Natural killer cell (primary cell): ENCODE measurements around the gene TTC38. TPM values are rescaled to one million over a fixed set of nuclear protein-coding genes. Genes with fewer than 3 reads are reported as not detected.
A peak's percentile ranks its signal among the peaks of the same experiment; 100 is the strongest.

ENCODE experiments used
- ATAC-seq, 3 donors: fragments of 150-1000 bp in 2 of 3; fragments of 200-7000 bp in 1 of 3; cut with Tn5 transposase; 1 replicate in 1 of 3; 2 replicates in 2 of 3; pipeline ENCODE4 v1.10.0; 2021; ENCODE audit warnings: mild to moderate bottlenecking in 2 of 3, moderate library complexity in 2 of 3
- DNase-seq, 2 donors: peaks; one replicate each; pipeline versions ENCODE4 v3.0.0 to v3.0.0-alpha.2; 2013 to 2021; ENCODE audit warnings: mixed read lengths in 1 of 2
- H3K27ac ChIP-seq: one replicate; pipeline ENCODE4 v1.5.1; 2013; ENCODE audit warnings: mild to moderate bottlenecking, low read length
- H3K27me3 ChIP-seq: one replicate; pipeline ENCODE4 v1.6.1; 2013; ENCODE audit warnings: low read length; ENCODE audit not compliant: control insufficient read depth, insufficient read depth
- H3K36me3 ChIP-seq: one replicate; pipeline ENCODE4 v1.6.1; 2013; ENCODE audit warnings: low read length; ENCODE audit not compliant: control insufficient read depth, insufficient read depth
- H3K4me1 ChIP-seq: one replicate; pipeline ENCODE4 v1.6.1; 2013; ENCODE audit warnings: low read length; ENCODE audit not compliant: control insufficient read depth, insufficient read depth
- H3K4me3 ChIP-seq: one replicate; pipeline ENCODE4 v1.5.1; 2013; ENCODE audit warnings: low read length
- H3K9me3 ChIP-seq: one replicate; pipeline ENCODE4 v1.6.1; 2013; ENCODE audit warnings: low read length; ENCODE audit not compliant: control insufficient read depth, insufficient read depth
- H3K27ac Mint-ChIP-seq, 2 donors: one replicate each; pipeline ENCODE4 v1.8.0; 2022; ENCODE audit warnings: mild to moderate bottlenecking in 2 of 2, mixed read lengths in 2 of 2, moderate library complexity in 1 of 2
- H3K27me3 Mint-ChIP-seq, 2 donors: one replicate each; pipeline ENCODE4 v1.8.0; 2022; ENCODE audit warnings: low read depth in 2 of 2, mixed read lengths in 2 of 2
- H3K36me3 Mint-ChIP-seq: one replicate; pipeline ENCODE4 v1.8.0; 2022; ENCODE audit warnings: mixed read lengths
- H3K4me1 Mint-ChIP-seq, 2 donors: one replicate each; pipeline ENCODE4 v1.8.0; 2022; ENCODE audit warnings: mixed read lengths in 2 of 2
- H3K4me3 Mint-ChIP-seq: one replicate; pipeline ENCODE4 v1.8.0; 2022; ENCODE audit warnings: mild to moderate bottlenecking, moderate library complexity, mixed read lengths
- H3K9me3 Mint-ChIP-seq, 2 donors: one replicate each; pipeline ENCODE4 v1.8.0; 2022; ENCODE audit warnings: mixed read lengths in 2 of 2
- CTCF ChIP-seq: fragments of 200-600 bp; IDR thresholded peaks from one replicate; pipeline ENCODE4 v1.8.0; 2022; ENCODE audit warnings: antibody characterized with exemption
- WGBS: methylation state at CpG from one replicate; pipeline ENCODE4 v1.1.7; 2013; ENCODE audit warnings: missing lambda C conversion rate; ENCODE audit not compliant: insufficient coverage; 5-methylcytosine and 5-hydroxymethylcytosine counted together
- intact Hi-C: fragments of 100-400 bp; cut with micrococcal nuclease; formaldehyde crosslinking; loops from one replicate; pipeline ENCODE4 v1.14.2; 2022
- total RNA-seq, 4 donors: library from RNA; stranded (reverse); fragments of 120-200 nt in 1 of 4; gene quantifications; one replicate each; pipeline versions ENCODE4 v1.2.3 to v1.2.4, GENCODE V29; 2013 to 2022

TTC38 gene
- total RNA-seq, 3 donors from 2014 or later (not counting 1 experiment from before 2014, with no cell fraction given), result 251 to 313 (median 312) TPM

- H3K27me3 ChIP-seq, result no peaks in the 10 kb centered on the region
- H3K36me3 ChIP-seq, result no peaks in the 10 kb centered on the region
- peak within 1 kb of the TSS; percentile 74 for H3K4me3 ChIP-seq
- no peak for TF ChIP-seq CTCF
- DNase-seq, result peak; percentile 86 to 95
- peak within 1 kb of the TSS; percentile 66 for H3K27ac ChIP-seq
- H3K36me3 Mint-ChIP-seq, result no peaks in the 10 kb centered on the region
- H3K27me3 Mint-ChIP-seq, result no peaks in the 10 kb centered on the region
- ATAC-seq, result peak; percentile 88 to 93 (median 92)
- H3K27ac Mint-ChIP-seq, result peak within 1 kb of the TSS; percentile 45 to 93
- H3K4me3 Mint-ChIP-seq, result peak within 1 kb of the TSS; percentile 88
- peaks cover 21 to 44% of the 10 kb centered on the region in 2 donors for H3K4me1 Mint-ChIP-seq
- WGBS, result under 1% methylated on average over 89 of the region's 89 CpGs
- intact Hi-C loops, result loop anchor here (1.0 to 2.0 kb wide), 3 partner anchors 31 to 46 kb away; partner anchors contain the start of gene GTSE1
- H3K9me3 Mint-ChIP-seq, result no peaks in the 10 kb centered on the region
- no peaks in the 10 kb centered on the region for H3K9me3 ChIP-seq
- H3K4me1 ChIP-seq, result peaks cover 16% of the 10 kb centered on the region
Observed at GRCh38 chr22:46250035-46250782, 17.6 kb upstream of the TTC38 start, which contains the start of gene CDPF1. TSS of gene CDPF1 (minus strand) at chr22:46250293. CDS start at chr22:46248284, 2,009 bp downstream.

GRCh38 chr22:46250783-46251125 lies 17.1 kb upstream of the TTC38 start:
- 15% methylated on average over 25 of the region's 25 CpGs for WGBS

GRCh38 chr22:46251266-46251665 lies 16.5 kb upstream of the TTC38 start:
- no peaks in the 10 kb centered on the region for H3K27me3 ChIP-seq
- WGBS, result 96% methylated on average over 7 of the region's 7 CpGs
- H3K27me3 Mint-ChIP-seq, result no peaks in the 10 kb centered on the region
- no peaks in the 10 kb centered on the region for H3K36me3 Mint-ChIP-seq
- H3K4me1 ChIP-seq, result peaks cover 16% of the 10 kb centered on the region
- H3K9me3 Mint-ChIP-seq, result no peaks in the 10 kb centered on the region
- H3K4me3 Mint-ChIP-seq, result peak overlapping the region; percentile 88
- peak overlapping the region; percentile 57 for H3K27ac ChIP-seq
- H3K36me3 ChIP-seq, result no peaks in the 10 kb centered on the region
- peaks cover 21 to 40% of the 10 kb centered on the region in 2 donors for H3K4me1 Mint-ChIP-seq
- TF ChIP-seq CTCF, result no peak
- H3K27ac Mint-ChIP-seq, result peak overlapping the region; percentile 44 to 93
- no peak overlapping the region for H3K4me3 ChIP-seq
- intact Hi-C loops, result loop anchor here (2.0 kb wide), 1 partner anchor 38 kb away; no protein-coding TSS in a partner anchor
- H3K9me3 ChIP-seq, result no peaks in the 10 kb centered on the region
- ATAC-seq (no peak), DNase-seq (no peak)

More at GRCh38 chr22:46250783-46251125, 17.1 kb upstream of the TTC38 start:
- H3K4me3 ChIP-seq, result peak overlapping the region; percentile 61
- no peaks in the 10 kb centered on the region for H3K9me3 Mint-ChIP-seq
- no peak for TF ChIP-seq CTCF
- ATAC-seq (peak in 1 of 3 donors; percentile 3), DNase-seq (no peak)
- H3K4me3 Mint-ChIP-seq, result peak overlapping the region; percentile 88
- no peaks in the 10 kb centered on the region for H3K9me3 ChIP-seq
- H3K27ac ChIP-seq, result peak overlapping the region; percentile 57
- H3K27me3 Mint-ChIP-seq, result no peaks in the 10 kb centered on the region
- H3K36me3 ChIP-seq, result no peaks in the 10 kb centered on the region
- H3K27me3 ChIP-seq, result no peaks in the 10 kb centered on the region
- no peaks in the 10 kb centered on the region for H3K36me3 Mint-ChIP-seq
- H3K4me1 ChIP-seq, result peaks cover 16% of the 10 kb centered on the region
- H3K27ac Mint-ChIP-seq, result peak overlapping the region; percentile 44 to 93
- intact Hi-C loops, result loop anchor here (1.0 to 2.0 kb wide), 3 partner anchors 31 to 46 kb away; partner anchors contain the start of gene GTSE1
- peaks cover 21 to 42% of the 10 kb centered on the region in 2 donors for H3K4me1 Mint-ChIP-seq
